ENCODE measurements around the gene DNAH1.

GRCh38 chr3:52303811-52304210, 12.3 kb upstream of the DNAH1 start:
- TF ChIP-seq CTCF (IDR thresholded peaks at IDR 0.05) (no peak), POLR2A (IDR thresholded peaks at IDR 0.05) (no peak), POLR2AphosphoS5 (IDR thresholded peaks at IDR 0.05) (no peak)
